CD4-positive, CD25-positive, alpha-beta regulatory T cell (primary cell): Measurements from ENCODE around the gene DDN. TPM values are rescaled to one million over a fixed set of nuclear protein-coding genes. Genes with fewer than 3 reads are reported as not detected.

Experiments
- ATAC-seq, 2 donors: fragments of 150-1000 bp; cut with Tn5 transposase; one replicate each; pipeline ENCODE4 v1.10.0; 2021; ENCODE audit warnings: low read depth in 2 of 2, moderate number of reproducible peaks in 2 of 2, moderate library complexity in 1 of 2
- DNase-seq, 3 donors: peaks; one replicate each; pipeline versions ENCODE4 v3.0.0 to v3.0.0-alpha.2; 2012 to 2022; ENCODE audit warnings: mixed read lengths in 1 of 3
- H3K27ac ChIP-seq: one replicate; pipeline ENCODE4 v1.7.0; 2013; ENCODE audit warnings: mild to moderate bottlenecking, low read length; ENCODE audit not compliant: insufficient read depth, poor library complexity, severe bottlenecking
- H3K27me3 ChIP-seq: one replicate; pipeline ENCODE4 v1.7.0; 2013; ENCODE audit warnings: low read length; ENCODE audit not compliant: control insufficient read depth, insufficient read depth
- H3K36me3 ChIP-seq: one replicate; pipeline ENCODE4 v1.7.0; 2013; ENCODE audit warnings: mild to moderate bottlenecking, low read length, moderate library complexity; ENCODE audit not compliant: control insufficient read depth, insufficient read depth
- H3K4me1 ChIP-seq: 2 replicates; pipeline ENCODE4 v1.7.0; 2013; ENCODE audit warnings: mild to moderate bottlenecking, low read length; ENCODE audit not compliant: insufficient read depth, control insufficient read depth, poor library complexity, severe bottlenecking
- H3K4me3 ChIP-seq: one replicate; pipeline ENCODE4 v1.7.0; 2013; ENCODE audit warnings: low read depth, mild to moderate bottlenecking, low read length, moderate library complexity
- H3K9me3 ChIP-seq, 2 experiments: 1 replicate in 1 of 2; 2 replicates in 1 of 2; pipeline ENCODE4 v1.7.0; 2013; ENCODE audit warnings: low read length in 2 of 2, mild to moderate bottlenecking in 1 of 2, moderate library complexity in 1 of 2; ENCODE audit not compliant: control insufficient read depth in 2 of 2
- H3K27ac Mint-ChIP-seq, 3 donors: one replicate each; pipeline ENCODE4 v1.8.0; 2020 to 2022; ENCODE audit warnings: mild to moderate bottlenecking in 3 of 3, mixed read lengths in 3 of 3, moderate library complexity in 2 of 3
- H3K27me3 Mint-ChIP-seq: one replicate; pipeline ENCODE4 v1.8.0; 2022; ENCODE audit warnings: mild to moderate bottlenecking, mixed read lengths
- H3K36me3 Mint-ChIP-seq: one replicate; pipeline ENCODE4 v1.8.0; 2020; ENCODE audit warnings: mixed read lengths
- H3K4me1 Mint-ChIP-seq, 4 donors: one replicate each; pipeline ENCODE4 v1.8.0; 2020 to 2022; ENCODE audit warnings: mixed read lengths in 4 of 4, mild to moderate bottlenecking in 1 of 4
- H3K4me3 Mint-ChIP-seq, 4 donors: one replicate each; pipeline ENCODE4 v1.8.0; 2020 to 2022; ENCODE audit warnings: mild to moderate bottlenecking in 4 of 4, mixed read lengths in 4 of 4, moderate library complexity in 3 of 4
- H3K9me3 Mint-ChIP-seq, 7 donors: one replicate each; pipeline ENCODE4 v1.8.0; 2020 to 2022; ENCODE audit warnings: mixed read lengths in 7 of 7, mild to moderate bottlenecking in 3 of 7, moderate library complexity in 2 of 7
- polyA plus RNA-seq, 4 donors: library from polyadenylated mRNA; unstranded; fragments of 300-500 nt; fragmentation: Illumina TruSeq; gene quantifications; one replicate each; pipeline ENCODE4 v1.2.3, GENCODE V29; 2021
- total RNA-seq: library from RNA; stranded (reverse); gene quantifications from one replicate; pipeline ENCODE4 v1.2.3, GENCODE V29; 2022

Gene DDN
- total and polyA plus RNA-seq, 5 donors from 2014 or later = 0.39 TPM; not detected in 4

DNA sequence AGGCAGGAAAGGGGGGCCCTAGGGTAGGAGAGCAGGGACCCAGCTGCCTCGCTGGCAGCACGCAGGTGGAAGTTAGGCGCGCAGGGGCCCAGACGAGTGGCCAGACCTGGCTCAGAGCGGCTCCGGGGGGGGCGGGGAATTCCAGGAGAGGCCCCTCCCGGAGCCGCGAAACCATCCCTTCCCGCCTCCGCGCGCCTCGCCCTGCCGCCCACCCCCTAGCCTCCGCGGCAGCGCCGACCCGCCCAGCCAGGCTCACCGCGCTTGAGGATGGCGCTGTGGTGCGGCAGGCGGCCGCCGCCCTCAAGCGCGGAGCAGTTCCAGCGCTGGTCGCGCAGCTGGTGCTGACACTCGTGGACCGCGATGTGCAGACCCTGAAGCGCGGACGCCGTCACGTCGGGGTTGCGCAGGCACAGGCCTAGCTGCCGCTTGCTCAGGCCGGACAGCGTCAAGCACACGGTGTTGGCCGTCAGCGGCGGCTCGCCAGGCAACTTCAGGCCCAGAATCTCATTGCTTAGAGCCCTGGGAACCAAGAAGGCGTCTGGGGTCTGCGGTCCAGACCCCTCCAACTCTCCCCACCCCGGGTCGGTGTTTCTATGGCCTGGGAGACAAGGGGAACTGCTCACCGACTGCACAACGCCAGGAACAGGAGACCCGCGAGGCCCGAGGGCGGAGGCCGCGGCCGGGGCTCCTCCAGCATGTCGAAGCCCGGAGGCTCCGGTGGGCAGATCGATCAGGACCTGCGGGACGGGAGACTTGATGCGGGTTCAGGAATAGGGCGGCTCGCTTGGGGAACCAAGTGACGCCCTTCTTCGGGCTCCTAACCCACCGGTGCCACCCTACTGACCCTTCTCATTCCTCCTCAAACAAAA lies 29.1 kb downstream of the DDN start:
- peak overlapping the region in 3 of 4 donors; percentile 34 to 70 (median 39) for H3K4me3 Mint-ChIP-seq
- peaks cover 75% of the 10 kb centered on the region for H3K27me3 Mint-ChIP-seq
- Histone ChIP-seq H3K27ac (no peak overlapping the region), H3K27me3 (peaks cover 22% of the 10 kb centered on the region), H3K4me1 (peaks cover 35% of the 10 kb centered on the region), H3K36me3 (no peaks in the 10 kb centered on the region), H3K4me3 (no peak overlapping the region), H3K9me3 (no peaks in the 10 kb centered on the region)
- no peak overlapping the region for H3K27ac Mint-ChIP-seq
- peaks cover 0 to 6% (median 0%) of the 10 kb centered on the region in 7 donors for H3K9me3 Mint-ChIP-seq
- DNase-seq (peak; percentile 16 to 43 (median 30)), ATAC-seq (peak; percentile 53 to 65)
- H3K36me3 Mint-ChIP-seq = no peaks in the 10 kb centered on the region
- H3K4me1 Mint-ChIP-seq = peaks cover 0 to 30% (median 13%) of the 10 kb centered on the region in 4 donors

DNA sequence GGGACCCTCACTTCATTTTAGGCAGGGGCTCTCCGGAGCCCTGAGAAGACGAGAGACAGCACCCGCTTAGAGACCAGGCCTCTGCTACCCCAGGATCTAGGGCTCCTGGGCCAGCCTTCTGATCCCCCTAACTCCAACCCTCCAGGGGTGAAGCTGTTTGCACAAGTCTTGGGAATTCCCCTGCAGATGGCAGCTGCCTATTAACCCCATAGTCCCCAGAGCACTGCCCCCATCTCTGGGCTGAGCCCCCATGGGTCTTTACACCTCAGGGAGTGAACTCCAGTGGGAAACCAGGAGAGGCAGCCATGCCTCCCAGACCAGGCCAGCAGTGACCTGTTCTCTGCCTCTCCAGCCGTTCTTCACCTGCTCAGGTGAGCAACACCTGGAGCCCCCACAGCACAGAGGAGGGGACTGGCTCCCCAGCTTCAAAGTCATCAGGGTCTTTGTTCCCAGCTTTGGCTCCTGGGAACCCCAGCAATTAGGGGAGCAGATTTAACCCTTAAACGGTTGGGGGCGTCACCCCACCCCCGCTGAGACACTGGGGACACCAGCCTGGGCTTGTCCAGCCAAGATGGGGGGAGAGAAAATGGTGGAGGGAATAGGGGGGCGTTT lies 29.9 kb downstream of the DDN start:
- H3K27ac ChIP-seq = no peak overlapping the region
- ATAC-seq = no peak
- DNase-seq = no peak
- H3K27me3 ChIP-seq = peaks cover 22% of the 10 kb centered on the region
- H3K4me1 ChIP-seq = peaks cover 35% of the 10 kb centered on the region
- H3K36me3 ChIP-seq = no peaks in the 10 kb centered on the region
- Mint-ChIP-seq H3K36me3 (no peaks in the 10 kb centered on the region), H3K9me3 (peaks cover 0 to 2% (median 0%) of the 10 kb centered on the region in 7 donors), H3K4me1 (peaks cover 0 to 30% (median 13%) of the 10 kb centered on the region in 4 donors), H3K4me3 (peak overlapping the region in 2 of 4 donors; percentile 48 to 73), H3K27me3 (peaks cover 73% of the 10 kb centered on the region), H3K27ac (no peak overlapping the region)
- H3K4me3 ChIP-seq = no peak overlapping the region
- no peaks in the 10 kb centered on the region for H3K9me3 ChIP-seq

DNA sequence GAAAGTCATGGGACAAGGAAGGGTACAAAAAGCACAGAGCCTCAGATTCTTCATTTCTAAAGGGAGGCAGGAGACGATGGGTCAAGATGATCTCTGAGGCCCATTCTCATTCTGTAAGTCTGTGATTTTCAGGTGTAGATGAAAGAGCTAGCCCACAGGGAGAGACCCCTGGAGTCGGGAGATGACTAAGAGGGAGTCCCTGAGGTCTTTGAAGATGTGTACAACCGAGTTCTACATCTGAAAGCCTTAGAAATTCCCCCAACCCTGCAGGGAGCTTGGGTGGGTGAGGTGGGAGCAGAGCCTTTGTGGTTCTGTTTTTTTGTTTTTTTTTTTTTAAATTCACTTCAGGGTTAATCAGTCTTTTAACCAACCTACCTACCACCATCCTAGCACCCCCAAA lies 30.7 kb downstream of the DDN start:
- Histone ChIP-seq H3K27me3 (peaks cover 20% of the 10 kb centered on the region), H3K4me3 (no peak overlapping the region), H3K27ac (no peak overlapping the region), H3K9me3 (no peaks in the 10 kb centered on the region), H3K4me1 (peaks cover 30% of the 10 kb centered on the region), H3K36me3 (no peaks in the 10 kb centered on the region)
- H3K4me3 Mint-ChIP-seq = no peak overlapping the region
- peaks cover 74% of the 10 kb centered on the region for H3K27me3 Mint-ChIP-seq
- ATAC-seq (no peak), DNase-seq (no peak)
- H3K27ac Mint-ChIP-seq = peak overlapping the region in 1 of 3 donors; percentile 72
- peaks cover 0 to 2% (median 0%) of the 10 kb centered on the region in 7 donors for H3K9me3 Mint-ChIP-seq
- H3K36me3 Mint-ChIP-seq = no peaks in the 10 kb centered on the region
- peaks cover 0 to 30% (median 13%) of the 10 kb centered on the region in 4 donors for H3K4me1 Mint-ChIP-seq

DNA sequence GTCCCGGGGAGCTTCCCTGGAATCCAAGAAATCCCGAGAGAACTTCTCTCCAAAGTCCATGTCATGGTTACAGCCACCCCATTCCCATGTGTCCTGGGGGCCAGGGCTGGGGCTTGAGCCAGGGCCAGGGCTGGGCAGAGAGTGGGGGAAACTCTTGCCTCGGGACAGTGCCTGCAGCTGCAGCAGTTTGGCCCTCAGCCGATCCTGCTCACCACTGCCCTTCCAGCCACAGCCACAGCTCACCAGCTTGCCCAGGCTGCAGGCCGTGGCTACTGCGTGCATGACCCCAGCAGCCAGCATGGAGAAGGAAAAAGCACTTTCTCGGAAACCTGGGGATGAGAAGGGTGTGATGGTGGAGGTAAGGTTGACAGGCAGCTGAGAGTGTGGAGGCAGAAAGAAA lies 31.2 kb downstream of the DDN start:
- no peak overlapping the region for H3K27ac Mint-ChIP-seq
- Histone ChIP-seq H3K36me3 (no peaks in the 10 kb centered on the region), H3K4me3 (no peak overlapping the region), H3K4me1 (peaks cover 30% of the 10 kb centered on the region), H3K27ac (no peak overlapping the region), H3K27me3 (peaks cover 15% of the 10 kb centered on the region), H3K9me3 (no peaks in the 10 kb centered on the region)
- peaks cover 0 to 2% (median 0%) of the 10 kb centered on the region in 7 donors for H3K9me3 Mint-ChIP-seq
- DNase-seq = no peak
- H3K4me3 Mint-ChIP-seq = no peak overlapping the region
- no peaks in the 10 kb centered on the region for H3K36me3 Mint-ChIP-seq
- peaks cover 69% of the 10 kb centered on the region for H3K27me3 Mint-ChIP-seq
- H3K4me1 Mint-ChIP-seq = peaks cover 0 to 30% (median 13%) of the 10 kb centered on the region in 4 donors
- ATAC-seq = no peak

DNA sequence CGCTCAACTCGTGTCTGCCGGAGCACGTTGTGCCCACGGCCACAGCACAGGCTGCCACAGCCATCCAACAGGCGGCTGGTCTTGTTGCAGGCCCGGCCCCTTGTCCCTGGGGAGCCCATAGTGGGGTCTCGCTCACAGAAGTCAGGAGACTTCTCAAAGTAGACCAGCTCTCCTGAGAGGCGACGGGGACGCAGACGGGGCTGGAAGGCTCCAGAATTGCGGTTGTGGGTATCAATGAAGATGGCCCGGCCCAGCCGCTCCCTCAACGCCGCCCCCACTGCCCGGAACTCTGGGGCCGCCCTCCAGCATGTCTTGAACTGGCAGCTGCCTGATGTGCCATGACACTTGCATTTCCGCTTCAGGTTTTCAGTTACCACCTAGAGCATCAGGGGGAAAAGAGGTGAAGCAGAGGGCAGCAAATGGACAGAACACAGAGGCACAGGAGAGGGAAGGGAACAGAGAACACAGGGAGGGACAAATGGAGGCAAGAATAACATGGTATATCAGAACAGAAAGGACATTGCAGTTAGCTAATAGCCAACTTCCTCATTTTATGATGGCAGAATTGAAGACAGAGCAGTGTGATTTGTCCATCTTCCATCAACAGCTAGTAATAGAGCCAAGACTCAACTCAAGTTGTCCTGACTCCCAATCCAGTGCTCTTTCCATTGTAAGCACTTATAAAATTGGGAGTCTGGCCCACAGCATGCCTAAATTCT lies 32.8 kb downstream of the DDN start:
- Mint-ChIP-seq H3K36me3 (no peaks in the 10 kb centered on the region), H3K9me3 (peaks cover 0 to 3% (median 0%) of the 10 kb centered on the region in 7 donors), H3K4me3 (no peak overlapping the region), H3K4me1 (peaks cover 0 to 22% (median 10%) of the 10 kb centered on the region in 4 donors), H3K27me3 (peaks cover 64% of the 10 kb centered on the region), H3K27ac (peak overlapping the region in 1 of 3 donors; percentile 87)
- Histone ChIP-seq H3K9me3 (no peaks in the 10 kb centered on the region), H3K36me3 (no peaks in the 10 kb centered on the region), H3K27me3 (peaks cover 16% of the 10 kb centered on the region), H3K27ac (no peak overlapping the region), H3K4me1 (peaks cover 21% of the 10 kb centered on the region), H3K4me3 (no peak overlapping the region)
- DNase-seq (no peak), ATAC-seq (no peak)

DNA sequence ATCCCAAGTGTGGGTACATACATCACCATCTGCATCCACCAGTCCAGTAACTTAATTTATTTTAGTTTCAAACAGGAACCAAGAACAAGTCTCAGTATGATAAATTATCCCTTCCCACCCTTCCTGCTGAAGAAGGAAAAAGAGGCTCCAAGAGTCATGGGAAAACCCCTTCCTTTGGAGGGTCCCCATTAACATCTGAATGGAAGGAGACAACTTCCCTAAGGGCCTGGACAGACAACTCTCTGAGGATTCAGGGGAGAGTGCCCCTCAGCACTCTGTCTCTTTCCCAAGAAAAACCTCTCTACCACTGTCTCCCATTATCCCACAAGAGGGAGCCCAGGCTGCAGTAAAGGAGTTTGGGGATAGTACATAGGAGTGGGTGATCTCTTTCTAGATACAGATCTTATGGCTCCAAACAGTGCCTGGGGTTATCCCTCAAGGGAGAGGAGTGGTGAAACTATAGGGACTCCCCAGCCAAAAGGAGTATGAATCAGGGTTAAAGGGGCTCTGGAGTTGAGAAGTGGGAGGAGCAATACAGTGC lies 33.8 kb downstream of the DDN start:
- H3K27me3 ChIP-seq = peaks cover 17% of the 10 kb centered on the region
- no peaks in the 10 kb centered on the region for H3K36me3 ChIP-seq
- H3K9me3 ChIP-seq = no peaks in the 10 kb centered on the region
- no peak overlapping the region for H3K4me3 ChIP-seq
- peaks cover 0 to 3% (median 0%) of the 10 kb centered on the region in 7 donors for H3K9me3 Mint-ChIP-seq
- H3K4me1 ChIP-seq = peaks cover 13% of the 10 kb centered on the region
- no peak overlapping the region for H3K27ac ChIP-seq
- peaks cover 0 to 12% (median 2%) of the 10 kb centered on the region in 4 donors for H3K4me1 Mint-ChIP-seq
- H3K27ac Mint-ChIP-seq = no peak overlapping the region
- H3K27me3 Mint-ChIP-seq = peaks cover 63% of the 10 kb centered on the region
- no peak for DNase-seq
- no peak for ATAC-seq
- no peak overlapping the region for H3K4me3 Mint-ChIP-seq
- H3K36me3 Mint-ChIP-seq = no peaks in the 10 kb centered on the region

DNA sequence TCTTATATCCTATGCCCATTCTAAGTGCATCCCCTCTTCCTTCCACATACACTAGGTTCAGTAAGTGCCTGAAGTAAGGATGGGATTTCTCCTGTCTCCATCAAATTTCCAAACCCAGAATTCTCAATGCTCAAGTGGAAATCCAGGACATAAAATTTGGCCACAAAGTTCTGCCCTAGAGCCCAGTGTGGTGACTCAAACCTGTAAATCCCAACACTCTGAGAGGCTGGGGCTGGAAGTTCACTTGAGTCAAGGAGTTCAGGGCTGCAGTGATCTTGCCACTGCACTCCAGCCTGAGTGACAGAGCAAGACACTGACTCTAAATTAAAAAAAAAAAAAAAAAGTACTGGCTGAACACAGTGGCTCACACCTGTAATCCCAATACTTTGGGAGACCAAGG lies 37.4 kb downstream of the DDN start:
- Mint-ChIP-seq H3K36me3 (no peaks in the 10 kb centered on the region), H3K4me1 (peaks cover 0 to 12% (median 6%) of the 10 kb centered on the region in 4 donors), H3K4me3 (no peak overlapping the region), H3K27ac (no peak overlapping the region), H3K9me3 (peaks cover 0 to 3% (median 0%) of the 10 kb centered on the region in 7 donors), H3K27me3 (peaks cover 47% of the 10 kb centered on the region)
- H3K9me3 ChIP-seq = no peaks in the 10 kb centered on the region
- H3K36me3 ChIP-seq = no peaks in the 10 kb centered on the region
- peaks cover 14% of the 10 kb centered on the region for H3K27me3 ChIP-seq
- no peak overlapping the region for H3K4me3 ChIP-seq
- DNase-seq = no peak
- no peak for ATAC-seq
- H3K27ac ChIP-seq = no peak overlapping the region
- H3K4me1 ChIP-seq = peaks cover 11% of the 10 kb centered on the region
